ENCODE measurements around the gene OAT. TPM values are rescaled to one million over a fixed set of nuclear protein-coding genes. Genes with fewer than 3 reads are reported as not detected.

OAT gene
- total RNA-seq, 1 experiment from 2014 or later, result 53.0 TPM

DNA sequence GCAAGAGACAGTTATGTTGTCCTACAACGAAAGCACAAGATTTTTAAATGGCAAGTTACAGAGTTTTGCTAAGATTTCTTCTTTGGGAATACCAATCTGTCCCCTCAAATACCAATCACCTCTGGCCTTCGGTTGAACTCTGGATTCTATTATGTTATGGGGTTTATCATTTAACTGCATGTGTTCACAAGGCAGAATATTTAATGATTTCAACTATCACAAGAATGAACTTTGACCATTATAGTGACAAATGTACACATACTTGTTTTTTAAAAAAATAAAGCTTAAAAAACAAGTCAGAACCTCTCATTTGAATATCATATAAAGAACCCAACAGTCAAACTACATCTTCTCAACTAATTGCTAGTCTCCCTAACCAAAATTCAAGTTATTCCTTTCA, 11.3 kb downstream of the OAT start:
- TF ChIP-seq CTCF (IDR thresholded peaks at IDR 0.05; ENCODE audit: unreplicated experiment), result no peak
- no TSS peak for BruUV-seq (replicated peaks)
- peaks cover 14% of the 10 kb centered on the region for H3K36me3 Mint-ChIP-seq (ENCODE audit: insufficient read depth, unreplicated experiment)
- CTCF ChIA-PET, result interaction anchor here (0.6 kb wide), 1 partner anchor 825 kb away, joined by 3 read pairs; no protein-coding TSS in a partner anchor
- DNase-seq, result no peak
- no peak overlapping the region for H3K4me3 Mint-ChIP-seq (ENCODE audit: low read depth, unreplicated experiment)
- H3K27ac Mint-ChIP-seq (ENCODE audit: unreplicated experiment), result no peak overlapping the region
- H3K27me3 Mint-ChIP-seq (ENCODE audit: unreplicated experiment), result no peaks in the 10 kb centered on the region
- intact Hi-C loops (cut with micrococcal nuclease; ENCODE audit: unreplicated experiment), result no loop called here
- H3K4me1 Mint-ChIP-seq (ENCODE audit: low read depth, unreplicated experiment), result peaks cover 9% of the 10 kb centered on the region
- H3K9me3 Mint-ChIP-seq (ENCODE audit: low read depth, unreplicated experiment), result no peaks in the 10 kb centered on the region

- intact Hi-C loops (cut with micrococcal nuclease; ENCODE audit: unreplicated experiment), result no loop called here
- CTCF ChIA-PET, result interaction anchor here (0.6 to 1.4 kb wide), 7 partner anchors 14 to 433 kb away, joined by 3 to 10 read pairs (median 4); partner anchors contain the start of gene OAT
- Mint-ChIP-seq H3K4me3 (ENCODE audit: low read depth, unreplicated experiment) (no peak overlapping the region), H3K27me3 (ENCODE audit: unreplicated experiment) (no peaks in the 10 kb centered on the region), H3K36me3 (ENCODE audit: insufficient read depth, unreplicated experiment) (peaks cover 19% of the 10 kb centered on the region), H3K27ac (ENCODE audit: unreplicated experiment) (no peak overlapping the region), H3K9me3 (ENCODE audit: low read depth, unreplicated experiment) (no peaks in the 10 kb centered on the region), H3K4me1 (ENCODE audit: low read depth, unreplicated experiment) (peaks cover 9% of the 10 kb centered on the region)
- no peak for DNase-seq
- TF ChIP-seq CTCF (IDR thresholded peaks at IDR 0.05; ENCODE audit: unreplicated experiment), result peak; percentile 21
- BruUV-seq (replicated peaks), result no TSS peak
Observed at GRCh38 chr10:124403548-124403947, 15.2 kb downstream of the OAT start.

DNA sequence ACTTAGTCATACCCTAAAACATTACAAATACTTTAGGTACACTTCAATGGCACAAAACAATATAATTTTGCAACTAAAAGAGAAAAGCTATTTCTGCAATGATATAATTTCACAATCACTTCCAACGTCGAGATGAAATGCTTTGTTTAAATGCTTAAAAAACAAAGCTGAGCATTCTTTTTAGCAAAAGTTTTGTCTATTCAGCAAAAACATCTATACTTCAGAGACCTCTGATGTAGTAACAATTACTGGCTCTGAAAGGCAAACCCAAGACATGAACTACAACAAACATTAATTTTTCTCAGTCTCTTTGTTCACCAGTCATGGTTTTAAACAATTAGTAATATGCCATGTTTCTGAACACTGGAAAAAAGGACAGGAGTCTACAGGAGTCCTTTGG, 16.4 kb downstream of the OAT start:
- H3K4me1 Mint-ChIP-seq (ENCODE audit: low read depth, unreplicated experiment), result peaks cover 2% of the 10 kb centered on the region
- CTCF ChIA-PET, result no interaction called here
- no peaks in the 10 kb centered on the region for H3K27me3 Mint-ChIP-seq (ENCODE audit: unreplicated experiment)
- BruUV-seq (replicated peaks), result no TSS peak
- no peak for DNase-seq
- no peaks in the 10 kb centered on the region for H3K9me3 Mint-ChIP-seq (ENCODE audit: low read depth, unreplicated experiment)
- no peak for TF ChIP-seq CTCF (IDR thresholded peaks at IDR 0.05; ENCODE audit: unreplicated experiment)
- H3K36me3 Mint-ChIP-seq (ENCODE audit: insufficient read depth, unreplicated experiment), result peaks cover 10% of the 10 kb centered on the region
- no peak overlapping the region for H3K4me3 Mint-ChIP-seq (ENCODE audit: low read depth, unreplicated experiment)
- intact Hi-C loops (cut with micrococcal nuclease; ENCODE audit: unreplicated experiment), result no loop called here
- H3K27ac Mint-ChIP-seq (ENCODE audit: unreplicated experiment), result no peak overlapping the region

GRCh38 chr10:124401633-124402032, 17.1 kb downstream of the OAT start:
- Mint-ChIP-seq H3K27ac (ENCODE audit: unreplicated experiment) (no peak overlapping the region), H3K9me3 (ENCODE audit: low read depth, unreplicated experiment) (no peaks in the 10 kb centered on the region), H3K4me1 (ENCODE audit: low read depth, unreplicated experiment) (no peaks in the 10 kb centered on the region), H3K27me3 (ENCODE audit: unreplicated experiment) (no peaks in the 10 kb centered on the region), H3K36me3 (ENCODE audit: insufficient read depth, unreplicated experiment) (peaks cover 4% of the 10 kb centered on the region), H3K4me3 (ENCODE audit: low read depth, unreplicated experiment) (no peak overlapping the region)
- CTCF ChIA-PET, result no interaction called here
- intact Hi-C loops (cut with micrococcal nuclease; ENCODE audit: unreplicated experiment), result no loop called here
- no TSS peak for BruUV-seq (replicated peaks)
- no peak for TF ChIP-seq CTCF (IDR thresholded peaks at IDR 0.05; ENCODE audit: unreplicated experiment)
- no peak for DNase-seq
